SK-N-MC (cell line): Measurements from ENCODE around the gene ABCA5.
A peak's percentile ranks its signal among the peaks of the same experiment; 100 is the strongest.
"Not testable (repeated sequence)": the region's sequence is repeated elsewhere in the genome, so short reads cannot be mapped to it uniquely, and the experiment has no call there.

Source experiments
- DNase-seq: peaks from one replicate; pipeline ENCODE4 v3.0.0-alpha.2; 2011; ENCODE audit warnings: low read depth, low spot score
- H3K27ac ChIP-seq: fragments of 200-600 bp; sonication (generic); 2 replicates; pipeline ENCODE4 v1.5.1; 2016; ENCODE audit warnings: mixed run types
- H3K36me3 ChIP-seq: fragments of 200-600 bp; sonication (generic); 2 replicates; pipeline ENCODE4 v1.6.1; 2017; ENCODE audit warnings: antibody characterized with exemption, low read length, mixed read lengths; ENCODE audit not compliant: insufficient read depth
- H3K4me3 ChIP-seq: fragments of 200-600 bp; sonication (generic); 2 replicates; pipeline ENCODE4 v1.5.1; 2016
- H3K9ac ChIP-seq: fragments of 200-600 bp; sonication (generic); 2 replicates; pipeline ENCODE4 v1.8.0; 2017; ENCODE audit warnings: mixed run types, mixed read lengths; ENCODE audit not compliant: insufficient read length
- H3K9me3 ChIP-seq: fragments of 200-600 bp; sonication (generic); 2 replicates; pipeline ENCODE4 v1.6.1; 2017; ENCODE audit warnings: low read depth, mild to moderate bottlenecking, antibody characterized with exemption, low read length, moderate library complexity, mixed read lengths
- EZH2 ChIP-seq: fragments of 200-600 bp; sonication (generic); IDR thresholded peaks from one replicate; pipeline ENCODE4 v1.6.1; 2017; ENCODE audit warnings: antibody characterized with exemption
- FOXP2 ChIP-seq: optimal IDR thresholded peaks from 2 replicates; pipeline ENCODE3; 2011; ENCODE audit warnings: mild to moderate bottlenecking, moderate library complexity; ENCODE audit not compliant: insufficient read depth; ENCODE audit errors: extremely low read length, control extremely low read depth
- POLR2AphosphoS5 ChIP-seq: IDR thresholded peaks from 2 replicates; pipeline ENCODE4 v1.6.1; 2012; ENCODE audit warnings: mild to moderate bottlenecking, low read depth, low read length, borderline replicate concordance

The ABCA5 gene

DNA sequence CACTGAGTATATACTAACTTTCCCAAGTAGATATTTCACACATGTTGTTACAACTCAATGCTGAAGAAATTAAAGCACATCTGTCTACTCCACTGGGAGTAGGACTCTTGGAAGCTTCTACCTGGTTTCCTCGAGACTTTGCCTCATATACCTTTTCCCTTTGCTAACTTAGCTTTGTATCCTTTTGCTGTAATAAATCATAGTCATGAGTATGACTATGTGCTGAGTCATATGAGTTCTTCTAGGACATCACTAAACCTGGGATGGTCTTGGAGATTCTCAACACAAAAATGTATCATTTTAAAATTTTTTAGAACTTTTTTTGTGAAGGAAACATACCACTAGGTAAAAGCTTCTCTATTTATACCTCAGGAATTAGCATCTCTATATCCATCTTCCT is 39.8 kb downstream of the ABCA5 start:
- DNase-seq = no peak
- Histone ChIP-seq H3K9me3 (no peaks in the 10 kb centered on the region), H3K9ac (no peak overlapping the region), H3K27ac (no peak overlapping the region), H3K36me3 (peaks cover 12% of the 10 kb centered on the region; the same call in 1 of the 2 replicates), H3K4me3 (no peak overlapping the region)
- TF ChIP-seq EZH2 (no peak), POLR2AphosphoS5 (no peak), FOXP2 (no peak)

DNA sequence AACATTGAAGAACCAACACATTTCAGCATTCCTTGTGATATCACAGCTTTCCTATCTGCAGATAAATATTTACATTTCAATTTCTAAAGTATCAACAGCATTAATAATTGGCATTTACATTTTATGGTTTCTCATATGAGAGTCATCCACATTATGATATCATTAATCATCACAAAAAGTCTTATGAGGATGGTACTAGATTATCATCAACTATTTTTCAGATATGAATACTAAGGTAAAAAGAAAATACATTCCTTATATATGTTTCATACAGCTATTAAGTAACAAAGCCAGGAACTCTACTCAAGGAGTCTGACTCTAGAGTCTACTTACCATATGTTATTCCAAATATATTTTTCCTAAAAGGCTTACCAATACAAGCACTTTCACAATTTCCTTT is 40.7 kb downstream of the ABCA5 start:
- no peak for DNase-seq
- H3K9ac ChIP-seq = no peak overlapping the region
- H3K27ac ChIP-seq = no peak overlapping the region
- H3K36me3 ChIP-seq = peaks cover 12% of the 10 kb centered on the region; the same call in 1 of the 2 replicates
- no peak overlapping the region for H3K4me3 ChIP-seq
- H3K9me3 ChIP-seq = no peaks in the 10 kb centered on the region
- no peak for TF ChIP-seq POLR2AphosphoS5
- no peak for TF ChIP-seq EZH2
- no peak for TF ChIP-seq FOXP2

DNA sequence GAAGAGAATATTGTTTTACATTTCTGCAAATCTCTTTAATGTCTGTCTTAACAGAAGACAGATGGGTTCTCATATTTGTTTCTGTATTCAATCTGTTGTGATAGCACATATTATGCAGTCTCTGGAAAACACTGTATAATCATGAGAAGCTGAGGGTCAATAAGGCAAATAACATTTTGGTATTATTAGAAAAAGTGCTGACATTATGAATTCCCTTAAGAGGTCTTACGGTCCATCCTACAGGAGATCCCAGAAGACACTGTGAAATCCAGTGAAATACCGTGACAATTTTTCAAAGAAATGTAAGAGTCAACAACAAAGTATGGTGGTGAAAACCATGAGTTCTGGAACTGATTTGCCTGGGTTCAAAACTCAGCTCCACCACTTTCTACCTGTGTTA is 42.3 kb downstream of the ABCA5 start:
- no peak for DNase-seq
- Histone ChIP-seq H3K4me3 (no peak overlapping the region), H3K36me3 (peaks cover 12% of the 10 kb centered on the region; the same call in 1 of the 2 replicates), H3K9me3 (no peaks in the 10 kb centered on the region), H3K27ac (no peak overlapping the region), H3K9ac (no peak overlapping the region)
- TF ChIP-seq POLR2AphosphoS5 = no peak
- no peak for TF ChIP-seq FOXP2
- no peak for TF ChIP-seq EZH2

DNA sequence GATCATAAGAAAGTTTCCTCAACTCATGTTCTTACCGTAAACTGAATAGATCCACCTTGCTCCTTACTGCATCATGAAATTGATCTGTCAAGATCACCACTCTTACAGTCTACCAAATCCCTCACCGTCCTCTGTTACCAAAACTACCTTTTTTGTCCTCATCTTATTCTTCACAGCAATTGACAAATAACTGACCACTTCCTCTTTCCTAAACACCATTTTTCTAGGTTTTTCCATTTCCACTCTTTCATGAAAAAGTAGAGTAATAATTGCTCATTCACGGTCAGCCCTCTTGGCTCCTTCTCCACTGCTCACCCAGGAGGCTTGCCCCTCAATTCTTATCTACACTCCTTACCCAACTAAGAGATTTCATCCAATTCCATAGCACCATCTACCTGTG is 44.9 kb downstream of the ABCA5 start:
- no peak overlapping the region for H3K9ac ChIP-seq
- TF ChIP-seq POLR2AphosphoS5 = no peak
- no peak for TF ChIP-seq FOXP2
- no peak for TF ChIP-seq EZH2
- no peak overlapping the region for H3K4me3 ChIP-seq
- H3K9me3 ChIP-seq = no peaks in the 10 kb centered on the region
- H3K36me3 ChIP-seq = peaks cover 3% of the 10 kb centered on the region; the same call in 1 of the 2 replicates
- H3K27ac ChIP-seq = no peak overlapping the region
- no peak for DNase-seq

DNA sequence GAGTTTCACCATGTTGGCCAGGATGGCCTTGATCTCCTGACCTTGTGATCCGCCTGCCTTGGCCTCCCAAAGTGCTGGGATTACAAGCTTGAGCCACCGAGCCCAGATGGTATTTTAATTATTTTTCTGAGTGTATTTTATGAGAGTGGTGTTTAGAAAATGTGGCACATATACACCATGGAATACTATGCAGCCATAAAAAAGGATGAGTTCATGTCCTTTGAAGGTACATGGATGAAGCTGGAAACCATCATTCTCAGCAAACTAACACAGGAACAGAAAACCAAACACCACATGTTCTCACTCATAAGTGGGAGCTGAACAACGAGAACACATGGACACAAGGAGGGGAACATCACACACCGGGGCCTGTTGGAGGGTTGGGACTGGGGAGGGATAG is 50.7 kb downstream of the ABCA5 start:
- not testable (repeated sequence) for H3K36me3 ChIP-seq, H3K9ac ChIP-seq, H3K27ac ChIP-seq, H3K4me3 ChIP-seq, H3K9me3 ChIP-seq, DNase-seq

DNA sequence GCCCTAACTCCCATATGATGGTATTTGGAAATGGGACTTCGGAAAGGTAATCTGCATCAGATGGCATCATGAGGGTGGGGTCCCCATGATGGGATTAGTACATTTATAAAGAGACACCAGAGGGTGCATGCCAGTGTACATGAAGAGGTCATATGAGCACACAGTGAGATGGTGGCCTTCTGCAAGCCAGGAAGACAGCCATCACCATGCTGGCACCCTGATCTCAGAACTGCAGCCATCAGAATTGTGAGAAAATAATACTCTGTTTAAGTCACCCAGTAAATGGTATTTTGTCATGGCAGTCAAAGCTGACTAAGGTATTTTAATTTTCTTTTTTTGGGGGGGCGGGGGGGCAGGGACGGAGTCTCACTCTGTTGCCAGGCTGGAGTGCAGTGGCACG is 51.2 kb downstream of the ABCA5 start:
- H3K9me3 ChIP-seq = no peaks in the 10 kb centered on the region
- DNase-seq = no peak
- no peak for TF ChIP-seq FOXP2
- no peak for TF ChIP-seq POLR2AphosphoS5
- no peak for TF ChIP-seq EZH2
- no peak overlapping the region for H3K9ac ChIP-seq
- no peak overlapping the region for H3K27ac ChIP-seq
- H3K4me3 ChIP-seq = no peak overlapping the region
- no peaks in the 10 kb centered on the region for H3K36me3 ChIP-seq

DNA sequence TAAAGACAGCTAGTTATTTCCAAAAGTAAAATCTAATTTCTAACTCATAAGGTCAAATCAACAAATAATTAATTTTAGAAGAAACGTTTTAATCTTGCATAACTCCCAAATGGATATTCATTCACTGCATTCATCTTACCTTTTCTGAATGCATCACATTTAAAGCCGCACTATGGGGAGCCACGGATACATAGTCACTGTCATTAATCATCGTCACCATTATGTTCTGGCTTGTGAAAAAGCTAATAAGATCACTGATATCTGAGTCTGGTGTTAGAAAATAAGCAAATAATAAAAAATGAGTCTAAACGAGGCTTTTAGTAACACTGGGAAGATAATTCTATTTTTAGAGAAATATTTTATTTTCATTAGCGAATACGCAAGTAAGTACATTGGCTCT is 55.9 kb downstream of the ABCA5 start:
- no peak for DNase-seq
- TF ChIP-seq EZH2 = no peak
- TF ChIP-seq POLR2AphosphoS5 = no peak
- TF ChIP-seq FOXP2 = no peak
- H3K9me3 ChIP-seq = no peaks in the 10 kb centered on the region
- H3K27ac ChIP-seq = peak overlapping the region; percentile 99
- H3K4me3 ChIP-seq = no peak overlapping the region
- H3K9ac ChIP-seq = peak overlapping the region; percentile 2
- H3K36me3 ChIP-seq = no peaks in the 10 kb centered on the region

DNA sequence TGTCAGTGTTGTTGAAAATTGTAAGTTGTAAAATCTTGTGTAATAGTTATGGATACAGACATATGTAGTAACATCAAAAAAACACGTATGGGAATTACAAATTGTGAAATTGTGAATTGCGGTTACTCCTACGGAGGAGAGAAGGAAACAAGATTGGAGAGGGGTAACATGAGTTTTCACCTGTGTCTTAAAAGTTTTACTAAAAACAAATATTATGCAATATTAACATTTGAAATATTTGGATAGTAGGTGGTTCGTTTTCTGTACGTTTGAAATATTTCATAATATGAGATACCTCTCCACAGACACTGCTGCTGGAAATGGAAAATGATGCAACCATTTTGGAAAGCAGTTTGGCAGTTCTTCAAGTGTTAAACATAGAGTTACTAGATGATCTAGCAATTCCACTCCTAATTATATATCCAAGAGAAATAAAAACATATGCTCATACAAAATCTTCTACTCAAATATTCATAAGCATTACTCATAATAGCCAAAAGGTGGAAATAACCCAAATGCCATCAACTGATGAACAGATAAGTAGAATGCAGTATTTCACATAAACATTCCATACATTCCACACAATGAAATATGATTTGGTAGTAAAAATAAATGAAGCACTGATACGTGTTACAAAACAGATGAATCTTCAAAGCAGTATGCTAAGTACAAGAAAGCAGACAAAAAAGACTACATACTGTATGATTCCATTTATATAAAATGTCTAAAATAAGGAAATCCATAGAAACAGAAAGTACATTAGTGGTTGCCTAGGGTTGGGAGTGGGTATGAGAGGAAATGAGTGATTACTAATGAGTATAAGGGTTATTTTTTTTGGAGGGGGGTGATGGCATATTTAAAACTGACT is 57.6 kb downstream of the ABCA5 start:
- H3K9me3 ChIP-seq = no peaks in the 10 kb centered on the region; the same call in 1 of the 2 replicates
- peaks cover under 1% of the 10 kb centered on the region; the same call in 1 of the 2 replicates for H3K36me3 ChIP-seq
- H3K9ac ChIP-seq = peak overlapping the region; percentile 81
- H3K4me3 ChIP-seq = peak overlapping the region; percentile 69
- no peak for TF ChIP-seq FOXP2
- peak; percentile 23; the same call in 1 of the 2 replicates for TF ChIP-seq POLR2AphosphoS5
- no peak for TF ChIP-seq EZH2
- DNase-seq = peak; percentile 96
- peak overlapping the region; percentile 99 for H3K27ac ChIP-seq

DNA sequence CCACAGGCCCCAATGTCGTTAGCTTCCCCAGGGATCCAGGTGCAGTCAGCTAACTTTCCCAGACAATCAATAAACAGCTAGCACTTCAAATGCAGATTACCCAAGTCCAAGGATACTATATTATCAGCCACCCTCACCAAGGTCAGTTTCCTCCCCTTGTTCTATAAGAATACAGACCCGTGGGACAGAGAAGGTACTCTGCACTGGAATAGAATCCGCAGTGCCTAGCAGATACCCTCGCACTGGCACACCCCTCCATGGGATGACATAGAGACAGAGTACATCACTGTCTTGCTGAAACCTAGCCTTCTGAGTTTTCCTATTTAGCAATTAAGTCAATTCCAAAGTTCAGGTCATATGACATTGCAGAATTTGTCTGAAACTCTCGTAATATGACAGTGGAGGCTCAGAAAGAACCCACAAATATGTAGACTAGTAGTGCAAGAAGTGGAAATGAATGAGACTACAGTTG is 58.4 kb downstream of the ABCA5 start:
- no peaks in the 10 kb centered on the region; the same call in 1 of the 2 replicates for H3K9me3 ChIP-seq
- peak overlapping the region; percentile 81 for H3K9ac ChIP-seq
- peaks cover 7% of the 10 kb centered on the region for H3K36me3 ChIP-seq
- no peak for TF ChIP-seq FOXP2
- TF ChIP-seq EZH2 = no peak
- no peak for TF ChIP-seq POLR2AphosphoS5
- H3K27ac ChIP-seq = peak overlapping the region; percentile 99
- peak overlapping the region; percentile 69 for H3K4me3 ChIP-seq
- peak; percentile 53 for DNase-seq
